H1 (cell line): ENCODE data around the gene DCP2. TPM values are rescaled to one million over a fixed set of nuclear protein-coding genes. Genes with fewer than 3 reads are reported as not detected.

Experiments
- polyA plus RNA-seq, 7 experiments: library from polyadenylated mRNA; depleted of rRNA in 3 of 7; stranded (reverse) in 5 of 7; unstranded in 2 of 7; fragments of >200 nt in 5 of 7; fragments of 200-250 nt in 2 of 7; gene quantifications; 1 replicate in 5 of 7; 2 replicates in 1 of 7; 4 replicates in 1 of 7; pipeline versions ENCODE4 v1.2.1 to v1.2.3, GENCODE V29; 2011 to 2013; ENCODE audit warnings: missing spikeins in 2 of 7, mixed read lengths in 2 of 7
- total RNA-seq: library from RNA; stranded (reverse); fragmentation: NEBNext Ultra II Directional; extraction: Animal tissue kit (Norgen Biotek cat#: 25700); gene quantifications from 2 replicates; pipeline ENCODE4 v1.2.1, GENCODE V29; 2021

Gene DCP2
- total and polyA plus RNA-seq, 2 of the 8 experiments (the other 6 are each of a cell fraction or from before 2014, with no cell fraction given): 14.4 to 162 TPM

Other genes starting within 250 kb of the DCP2 start
- gene APC, start 238.9 kb upstream of the DCP2 start, total RNA-seq: 41.9 and 44.0 TPM in 2 replicates
- 6.8 and 7.0 TPM in 2 replicates for gene APC, start 238.9 kb upstream of the DCP2 start, polyA plus RNA-seq (2011; rRNA removed)
- gene SRP19, start 115.5 kb upstream of the DCP2 start, total RNA-seq: 78.6 and 79.9 TPM in 2 replicates
- 14.2 and 27.5 TPM in 2 replicates for gene SRP19, start 115.5 kb upstream of the DCP2 start, polyA plus RNA-seq (2011; rRNA removed)
- gene REEP5, start 54.6 kb upstream of the DCP2 start, total RNA-seq: 56.6 and 58.3 TPM in 2 replicates
- 69.3 and 94.3 TPM in 2 replicates for gene REEP5, start 54.6 kb upstream of the DCP2 start, polyA plus RNA-seq (2011; rRNA removed)